ENCODE measurements around the gene MAML2.
A peak's percentile ranks its signal among the peaks of the same experiment; 100 is the strongest.

MAML2 gene

DNA sequence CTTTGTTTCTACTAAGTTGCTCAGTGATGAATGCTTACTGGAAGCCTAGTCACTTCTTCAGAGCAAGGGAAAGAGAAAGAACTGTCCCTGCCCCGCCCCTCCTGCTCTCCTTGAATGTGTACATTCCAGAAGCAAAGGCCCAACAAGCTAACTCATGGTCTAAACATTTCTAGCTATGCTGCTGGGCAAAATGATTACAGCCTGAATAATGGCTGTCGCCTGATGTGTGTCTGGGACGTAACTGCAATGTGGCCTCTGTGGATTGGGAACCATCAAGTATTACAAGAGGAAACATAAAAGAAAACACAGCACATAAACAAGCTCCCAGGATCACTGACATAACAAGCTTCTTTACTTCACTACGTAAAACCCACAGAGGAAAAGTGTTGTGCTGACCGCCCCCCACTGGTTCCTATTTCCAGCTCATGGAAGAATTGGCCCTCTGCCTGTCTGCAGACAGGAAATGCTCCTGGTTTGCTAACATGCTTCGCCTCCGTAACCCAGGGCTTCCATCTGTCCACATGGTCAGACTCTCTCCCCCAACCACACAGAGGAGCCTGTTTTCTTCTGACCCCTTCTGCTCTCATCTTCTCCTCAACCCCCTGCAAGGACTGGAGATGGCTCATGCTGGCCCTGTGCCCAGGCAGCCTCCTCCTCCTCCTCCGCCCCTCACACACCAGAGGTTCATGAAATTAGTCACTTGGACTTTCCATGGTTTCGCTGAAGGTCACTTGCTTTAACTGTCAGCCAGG is 187.2 kb downstream of the MAML2 start:
- DNase-seq (ENCODE audit: low read depth in 2 of 2): peak; percentile 17 to 44

DNA sequence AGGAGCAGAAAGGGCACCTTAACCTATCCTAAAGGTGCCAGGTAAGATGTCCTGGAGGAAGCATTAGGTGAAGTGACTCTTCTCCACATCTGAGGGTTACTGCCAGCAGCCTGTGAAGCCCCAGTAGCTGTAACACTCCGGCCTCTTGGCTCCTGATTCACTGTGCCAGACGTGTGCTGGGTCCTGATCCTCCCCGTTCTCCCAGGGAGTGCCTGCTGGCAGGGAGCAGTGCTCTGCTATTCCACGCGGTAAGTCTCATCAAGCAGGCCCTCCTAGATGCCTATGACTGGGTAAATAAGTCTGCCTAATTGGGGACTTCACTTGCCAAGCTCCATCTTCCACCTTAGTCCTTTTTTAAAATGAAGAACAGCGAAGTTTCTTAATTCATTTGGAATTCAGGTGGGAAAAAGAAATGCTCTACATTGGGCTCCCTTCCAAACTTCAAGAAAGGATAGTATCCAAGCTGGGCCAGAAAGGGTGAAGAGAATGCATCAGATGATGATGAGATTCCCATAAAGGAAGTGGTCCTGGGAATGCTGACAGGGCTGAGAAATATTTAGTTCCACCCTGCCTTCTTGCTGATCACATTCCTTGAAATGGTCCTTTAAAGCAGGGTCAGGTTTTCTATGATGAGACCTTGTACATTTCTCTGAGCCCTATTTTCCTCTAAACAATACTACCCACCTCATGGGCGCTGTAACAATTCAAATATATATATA is 188.0 kb downstream of the MAML2 start:
- no peak for DNase-seq (ENCODE audit: low read depth in 2 of 2)

DNA sequence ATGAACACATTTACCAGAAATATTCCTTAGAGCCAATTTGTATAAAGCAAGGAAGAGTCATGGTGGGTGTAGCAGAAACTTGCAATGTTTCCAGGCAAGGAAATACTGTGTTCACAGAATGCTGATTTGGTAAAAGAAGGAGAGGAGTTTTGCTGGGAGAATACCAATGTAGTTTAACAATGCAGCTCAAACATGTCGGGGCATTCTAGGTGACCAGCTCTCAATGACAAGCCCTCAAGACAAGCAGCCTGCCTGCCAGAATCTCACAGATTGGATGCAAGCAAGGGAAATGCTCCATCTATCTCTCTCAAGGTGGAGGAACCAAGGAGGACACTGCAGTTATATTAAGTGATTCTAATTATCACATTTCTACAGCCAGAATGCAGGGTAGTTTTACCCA is 190.4 kb downstream of the MAML2 start:
- no peak for DNase-seq (ENCODE audit: low read depth in 2 of 2)

DNA sequence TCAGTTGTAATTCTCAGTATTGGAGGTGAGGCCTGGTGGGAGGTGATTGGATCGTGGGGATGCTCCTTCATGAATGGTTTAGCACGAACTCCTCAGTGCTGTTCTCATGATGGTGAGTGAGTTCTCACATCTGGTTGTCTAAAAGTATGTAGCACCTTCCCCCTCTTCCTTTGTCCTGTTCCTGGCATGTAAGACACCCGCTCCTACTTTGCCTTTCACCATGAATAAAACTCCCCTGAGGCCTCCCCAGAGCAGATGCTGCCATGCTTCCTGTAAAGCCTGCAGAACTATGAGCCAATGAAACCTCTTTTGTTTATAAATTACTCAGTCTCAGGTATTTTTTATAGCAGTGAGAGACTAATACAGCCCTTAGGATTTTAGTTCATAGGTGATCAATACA is 191.5 kb downstream of the MAML2 start:
- no peak for DNase-seq (ENCODE audit: low read depth in 2 of 2)

DNA sequence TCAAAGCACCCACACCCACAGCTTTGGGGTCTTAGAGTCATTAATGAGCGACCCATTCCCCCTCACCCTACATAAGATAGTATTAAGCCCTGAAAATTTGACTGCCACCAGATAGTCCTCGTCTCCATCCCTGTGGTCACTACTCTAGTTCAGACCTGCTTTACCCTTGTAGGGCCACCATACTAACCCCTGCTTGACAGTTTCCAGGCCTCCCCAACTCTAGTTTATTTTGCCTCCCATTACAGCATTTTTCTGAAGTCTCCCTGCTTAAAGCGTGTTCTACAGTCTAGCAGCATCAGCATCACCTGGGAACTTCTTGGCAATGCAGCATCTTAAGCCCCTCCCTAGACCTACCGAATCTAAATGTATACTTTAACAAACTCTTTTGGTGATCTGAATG is 192.4 kb downstream of the MAML2 start:
- no peak for DNase-seq (ENCODE audit: low read depth in 2 of 2)

DNA sequence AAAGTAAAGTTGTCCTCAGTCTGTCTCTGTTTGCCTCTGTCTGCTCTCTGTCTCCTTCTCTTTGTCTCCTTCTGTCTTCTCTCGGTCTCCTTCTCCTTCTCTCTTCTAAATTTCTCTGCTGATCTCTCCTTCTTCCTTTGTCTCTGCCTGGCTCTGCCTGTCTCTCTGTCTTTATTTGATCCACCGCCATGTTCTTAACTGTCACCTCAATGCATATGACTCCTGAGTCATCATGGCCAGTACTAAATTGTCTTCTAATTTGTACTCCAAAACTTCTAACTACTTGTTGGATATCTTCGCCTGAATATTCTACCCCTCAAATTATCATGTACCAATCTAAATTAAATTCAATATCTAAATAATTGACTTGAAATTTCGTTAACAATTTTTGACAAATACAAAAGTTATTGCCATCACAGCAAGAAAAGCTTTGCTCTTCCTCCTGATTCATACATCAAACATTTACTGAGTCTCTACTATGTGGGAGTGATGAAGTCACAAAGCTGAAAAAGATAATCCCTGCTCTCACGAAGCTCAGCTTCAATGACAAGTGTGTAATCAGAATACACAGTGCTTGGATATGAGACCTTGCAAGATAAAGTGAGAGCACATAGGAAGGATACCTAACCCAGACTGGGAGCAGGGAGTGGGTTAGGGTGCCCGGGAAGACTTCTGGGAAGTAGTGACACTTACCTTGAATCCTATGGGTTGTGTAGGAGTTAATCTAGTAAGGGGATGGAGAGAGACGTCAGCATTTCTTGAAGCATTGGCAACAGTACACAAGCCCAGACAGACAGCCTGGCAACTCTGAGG is 193.0 kb downstream of the MAML2 start:
- no peak for DNase-seq (ENCODE audit: low read depth in 2 of 2)

DNA sequence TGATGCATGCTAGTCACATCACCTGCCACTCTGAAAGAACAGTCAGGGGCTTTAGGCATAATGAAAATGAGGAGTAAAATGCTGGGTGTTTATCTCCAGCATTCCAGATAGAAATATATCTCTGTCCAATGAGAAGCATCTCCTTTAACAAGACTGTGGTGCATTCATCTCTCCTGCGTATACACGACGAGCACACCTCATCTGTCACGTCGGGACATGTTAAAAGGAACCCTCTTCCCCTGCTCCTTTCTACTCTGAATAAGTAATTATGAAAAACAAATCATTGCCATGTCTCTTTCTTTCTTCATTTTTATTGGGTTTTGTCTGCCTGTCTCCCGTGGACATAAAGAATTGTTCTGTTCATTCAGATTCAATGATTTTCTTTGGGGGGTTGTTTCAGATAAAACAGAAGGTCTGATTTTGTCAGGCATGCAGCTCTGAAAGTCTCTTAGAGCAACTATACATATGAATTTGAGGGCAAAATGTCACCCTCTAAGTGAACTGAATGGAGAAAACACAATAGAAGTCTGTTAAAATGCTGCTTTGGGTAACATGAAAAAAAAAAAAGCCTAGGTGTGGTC is 195.0 kb downstream of the MAML2 start:
- no peak for DNase-seq (ENCODE audit: low read depth in 2 of 2)

DNA sequence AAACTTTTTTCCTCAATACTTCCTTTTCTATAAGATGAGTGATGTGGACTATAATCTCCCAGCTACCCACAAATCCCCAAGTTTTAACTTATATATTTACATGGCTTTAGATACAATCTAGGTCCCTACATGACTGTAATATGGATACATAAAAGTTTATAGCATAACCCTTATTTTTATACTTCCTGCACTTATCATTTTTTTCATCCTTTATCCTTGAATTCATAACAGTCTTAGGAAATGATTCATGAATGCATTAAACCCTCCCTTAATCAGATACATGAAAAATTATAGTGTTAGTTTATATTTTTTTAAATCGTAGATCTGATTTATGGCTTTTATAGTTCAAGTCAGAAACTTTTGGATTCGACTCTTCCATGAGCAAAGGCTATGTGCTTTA is 195.8 kb downstream of the MAML2 start:
- no peak for DNase-seq (ENCODE audit: low read depth in 2 of 2)

DNA sequence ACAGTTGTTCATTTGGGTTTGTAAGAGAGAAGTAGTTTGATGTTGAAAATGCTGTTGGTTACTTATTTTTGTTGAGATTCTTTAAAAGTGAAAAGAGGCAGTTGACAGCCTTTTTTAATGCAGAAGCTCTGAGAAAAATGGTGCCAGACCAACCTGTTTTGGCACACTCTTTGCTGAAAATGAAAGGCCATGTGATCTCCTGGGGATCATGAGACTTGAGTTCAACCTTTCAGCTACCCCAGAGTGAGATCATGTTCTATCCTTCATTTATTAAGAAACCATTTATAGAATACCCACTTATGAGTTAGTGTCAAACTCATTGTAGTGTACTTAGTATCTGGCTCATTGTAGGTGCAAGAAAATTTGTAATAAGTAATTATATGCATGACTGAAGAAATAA is 196.2 kb downstream of the MAML2 start:
- DNase-seq (ENCODE audit: low read depth in 2 of 2): no peak

DNA sequence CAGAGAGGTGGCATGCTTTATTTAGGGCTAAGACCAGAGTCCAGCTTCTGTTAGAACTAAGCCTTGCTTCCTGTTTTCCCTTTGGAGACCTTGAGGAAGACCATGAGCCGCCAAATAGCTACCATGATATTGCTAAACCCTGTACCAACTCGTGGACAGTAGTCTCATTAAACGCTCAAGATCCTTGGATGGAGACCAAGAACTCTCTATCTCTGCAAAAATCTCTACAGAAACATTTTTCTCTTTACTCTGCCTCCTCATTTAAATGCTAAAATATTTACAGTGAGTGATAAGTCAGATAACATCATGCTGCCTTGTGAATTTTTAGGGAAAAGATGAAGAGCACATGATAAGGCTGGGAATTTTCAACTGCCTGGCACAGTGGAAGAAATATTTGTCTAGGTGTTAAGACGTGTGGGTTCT is 197.8 kb downstream of the MAML2 start:
- no peak for DNase-seq (ENCODE audit: low read depth in 2 of 2)

DNA sequence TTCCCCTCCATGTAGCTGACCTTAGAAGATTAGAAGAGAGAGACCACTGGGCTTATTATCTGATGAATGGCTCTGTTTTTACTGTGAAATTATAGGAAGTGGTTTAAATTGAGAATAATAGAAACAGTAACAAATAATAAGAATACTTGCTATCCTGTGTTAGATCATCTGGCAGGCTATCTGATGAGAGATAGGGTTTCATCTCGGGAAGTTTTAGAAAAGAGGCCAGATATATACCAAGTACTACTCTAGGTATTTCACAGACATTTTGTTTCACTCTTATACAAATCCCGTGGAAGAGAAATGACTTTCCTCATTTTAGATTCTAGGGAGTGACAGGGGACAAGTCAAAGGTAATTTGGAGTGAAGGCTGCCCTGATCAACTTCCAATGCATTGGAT is 198.4 kb downstream of the MAML2 start:
- DNase-seq (ENCODE audit: low read depth in 2 of 2): no peak

DNA sequence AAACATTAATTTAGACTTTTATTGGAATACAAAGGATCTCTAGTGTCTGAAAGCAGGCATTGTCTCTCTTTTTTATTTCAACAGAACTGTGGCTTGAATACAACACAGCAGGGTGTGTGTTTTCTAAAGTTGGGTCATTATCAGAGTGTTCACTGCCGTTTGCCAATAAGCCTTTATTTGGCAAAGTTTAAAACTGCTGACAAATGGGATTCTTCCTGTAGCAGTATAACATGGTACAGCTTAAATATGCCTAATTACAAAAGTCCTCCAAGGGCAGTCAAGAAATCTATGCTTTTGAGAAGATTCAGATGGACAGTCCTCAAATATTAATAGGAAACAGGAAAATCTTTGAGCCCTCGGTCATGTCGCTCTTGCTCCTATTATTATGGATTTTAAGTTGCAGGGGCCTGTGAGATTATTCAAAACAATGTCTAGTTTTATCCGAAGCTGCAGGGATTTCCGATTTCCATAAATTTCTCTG is 199.9 kb downstream of the MAML2 start:
- DNase-seq (ENCODE audit: low read depth in 2 of 2): no peak

DNA sequence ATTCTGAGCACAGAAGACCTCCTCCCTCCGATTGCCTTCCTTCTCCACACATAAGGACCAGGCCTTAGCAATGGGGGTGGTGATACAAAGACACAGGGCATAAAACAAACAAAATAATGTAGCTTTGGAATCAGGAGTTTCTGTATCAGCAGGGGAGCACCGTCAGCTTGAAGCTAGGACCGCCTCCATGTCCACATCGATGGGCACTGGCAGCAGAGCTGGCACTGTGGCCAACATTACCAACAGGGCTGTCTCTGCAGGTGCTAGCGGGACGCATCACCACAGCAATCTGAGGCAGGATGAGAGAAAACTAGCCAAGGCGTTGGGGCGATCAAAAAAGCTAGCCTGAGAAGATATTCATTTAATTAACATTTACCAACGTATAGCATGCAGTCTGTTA is 201.4 kb downstream of the MAML2 start:
- DNase-seq (ENCODE audit: low read depth in 2 of 2): no peak

DNA sequence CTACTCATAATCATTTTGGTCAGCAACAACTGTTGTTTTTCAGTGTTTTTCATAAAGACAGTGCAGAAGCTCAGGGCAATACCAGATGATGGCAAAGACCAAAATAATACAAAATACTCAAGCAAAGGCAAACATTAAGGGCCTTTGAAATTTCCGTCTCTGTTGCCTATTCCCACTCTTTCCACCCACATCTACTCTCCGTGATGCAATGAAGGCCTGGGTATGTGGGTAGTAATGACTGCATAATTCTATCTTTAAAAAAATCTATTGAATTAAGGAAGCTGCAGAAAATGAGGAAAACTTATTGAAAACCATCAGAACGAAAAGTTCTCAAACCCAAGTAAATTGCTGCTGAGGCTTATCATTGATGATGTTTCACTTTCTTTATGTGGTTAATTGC is 203.3 kb downstream of the MAML2 start:
- DNase-seq (ENCODE audit: low read depth in 2 of 2): no peak

DNA sequence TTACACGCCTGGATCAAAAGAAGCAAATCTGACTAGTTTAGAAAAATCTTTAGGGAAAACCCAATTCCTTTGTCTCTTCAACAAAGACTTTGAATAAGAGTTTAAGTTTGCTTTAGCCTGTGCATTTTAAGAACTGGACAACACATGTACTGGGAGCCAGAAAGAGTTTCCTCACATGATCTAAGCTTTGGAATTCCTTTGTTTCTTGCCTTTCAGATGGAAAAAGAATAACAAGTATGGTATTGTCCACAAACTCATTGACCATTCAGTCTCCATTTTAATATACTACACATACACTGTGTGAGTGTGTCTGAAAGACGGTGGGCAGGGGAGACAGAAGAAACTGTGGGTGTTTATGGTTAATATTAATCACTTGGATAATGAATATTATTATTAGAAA is 205.6 kb downstream of the MAML2 start:
- DNase-seq (ENCODE audit: low read depth in 2 of 2): no peak

DNA sequence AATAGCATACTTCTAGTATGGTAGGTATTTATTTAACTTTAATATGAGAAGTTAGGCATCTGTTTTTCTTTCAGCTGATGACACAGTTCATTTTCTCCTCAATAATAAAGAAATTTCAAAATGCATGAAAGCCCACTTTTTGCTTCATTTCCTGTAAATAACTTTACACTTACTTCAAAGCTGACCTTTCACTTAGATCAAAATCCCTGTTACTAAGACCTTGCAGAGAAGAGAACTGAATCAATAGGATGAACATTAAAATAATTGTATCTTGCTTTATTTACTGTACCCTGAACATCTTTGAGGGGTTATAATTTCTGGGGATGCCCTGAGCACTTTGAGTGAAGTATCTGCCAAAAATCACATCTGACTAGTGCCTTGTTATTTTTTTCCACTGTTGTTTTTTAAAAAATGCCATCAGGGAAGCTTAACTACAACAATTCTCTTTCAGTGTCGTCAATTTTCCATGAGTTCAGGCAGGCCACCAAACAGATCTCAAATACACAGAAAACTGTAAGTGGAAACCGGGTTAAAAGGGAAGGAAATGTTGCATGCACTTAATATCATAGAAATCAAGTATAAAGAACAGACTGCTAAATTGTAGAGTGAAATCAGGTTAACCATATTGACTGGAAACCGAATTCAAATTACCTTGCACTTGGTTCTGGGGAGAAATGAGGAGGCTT is 206.2 kb downstream of the MAML2 start:
- DNase-seq (ENCODE audit: low read depth in 2 of 2): no peak

DNA sequence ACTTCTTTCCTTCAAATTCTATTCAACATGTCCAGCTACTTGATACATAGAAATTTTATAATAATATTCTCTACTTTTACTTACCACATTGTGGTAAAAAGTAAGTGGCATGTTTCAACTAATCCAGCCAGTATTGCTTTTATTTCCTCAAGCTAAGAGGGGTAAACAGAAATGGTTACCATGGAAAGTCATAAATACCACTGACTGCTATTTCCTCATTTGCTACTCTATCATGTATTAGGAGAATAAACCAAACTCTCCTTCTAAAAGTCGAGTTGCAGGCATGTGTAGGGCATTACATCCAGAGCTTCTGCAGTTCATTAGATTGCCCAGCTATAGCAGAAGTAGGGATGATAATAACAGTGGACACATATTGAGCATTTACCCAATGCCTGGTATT is 208.4 kb downstream of the MAML2 start:
- DNase-seq (ENCODE audit: low read depth in 2 of 2): no peak

DNA sequence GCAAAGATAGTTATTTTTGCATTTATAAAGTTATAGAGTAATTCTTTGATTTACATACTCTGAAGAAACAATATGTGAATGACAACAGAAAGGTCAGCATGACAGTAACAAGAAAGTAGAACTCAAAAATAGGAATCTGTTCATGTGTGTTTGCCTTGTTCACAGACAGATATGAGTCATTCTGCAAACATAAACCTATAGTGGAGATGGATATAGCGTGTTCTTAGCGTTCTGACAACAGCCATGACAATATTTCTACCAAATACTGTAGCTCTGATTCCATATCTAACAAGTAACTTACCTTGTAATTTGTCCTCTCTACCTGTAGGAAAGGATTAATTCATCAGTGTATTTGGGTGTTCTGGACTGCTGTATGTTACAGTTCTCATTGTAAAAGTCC is 210.6 kb downstream of the MAML2 start:
- DNase-seq (ENCODE audit: low read depth in 2 of 2): no peak

DNA sequence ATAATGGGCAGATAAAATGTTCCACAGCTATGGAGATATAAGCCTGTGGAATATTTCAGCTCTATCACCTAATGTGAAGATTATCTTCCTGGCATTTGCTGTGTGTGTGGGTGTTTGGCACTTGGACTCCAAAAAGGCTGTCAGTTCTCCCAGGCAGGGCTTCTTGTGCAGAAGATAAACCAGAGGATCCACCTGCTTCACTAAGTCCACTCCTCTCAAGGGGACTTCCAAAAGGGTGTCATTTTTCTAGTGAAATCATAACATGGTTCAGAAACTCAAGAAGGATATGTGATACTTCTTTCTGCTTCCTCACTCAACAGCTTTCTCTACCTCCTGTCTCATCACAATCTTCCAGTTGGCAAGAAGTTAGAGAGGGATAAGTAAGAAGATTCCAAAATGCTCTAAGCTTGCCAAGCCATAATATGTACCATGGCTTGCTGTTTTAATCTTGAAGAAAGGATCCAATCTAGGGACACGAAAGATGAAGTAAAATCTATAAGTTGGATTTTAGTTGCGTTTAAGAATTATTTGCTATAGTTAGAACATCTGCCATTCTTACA is 212.9 kb downstream of the MAML2 start:
- no peak for DNase-seq (ENCODE audit: low read depth in 2 of 2)

DNA sequence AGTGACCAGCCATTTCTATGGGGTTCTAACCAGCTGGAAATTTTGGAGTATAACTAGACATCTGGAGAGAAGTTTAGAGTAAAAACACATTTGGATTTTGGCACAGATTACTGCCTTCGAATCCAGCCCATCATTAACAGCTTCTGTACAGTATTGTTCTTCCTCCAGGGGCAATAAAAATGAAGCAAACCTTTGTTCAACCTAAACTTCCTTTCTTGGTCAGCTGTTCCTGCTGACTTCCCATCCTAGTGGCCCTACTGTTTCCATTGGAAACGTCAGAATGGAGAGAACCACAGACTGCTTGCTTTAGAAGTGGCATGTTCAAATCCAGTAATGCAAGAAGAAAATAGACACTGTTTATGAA is 215.4 kb downstream of the MAML2 start:
- DNase-seq (ENCODE audit: low read depth in 2 of 2): no peak

DNA sequence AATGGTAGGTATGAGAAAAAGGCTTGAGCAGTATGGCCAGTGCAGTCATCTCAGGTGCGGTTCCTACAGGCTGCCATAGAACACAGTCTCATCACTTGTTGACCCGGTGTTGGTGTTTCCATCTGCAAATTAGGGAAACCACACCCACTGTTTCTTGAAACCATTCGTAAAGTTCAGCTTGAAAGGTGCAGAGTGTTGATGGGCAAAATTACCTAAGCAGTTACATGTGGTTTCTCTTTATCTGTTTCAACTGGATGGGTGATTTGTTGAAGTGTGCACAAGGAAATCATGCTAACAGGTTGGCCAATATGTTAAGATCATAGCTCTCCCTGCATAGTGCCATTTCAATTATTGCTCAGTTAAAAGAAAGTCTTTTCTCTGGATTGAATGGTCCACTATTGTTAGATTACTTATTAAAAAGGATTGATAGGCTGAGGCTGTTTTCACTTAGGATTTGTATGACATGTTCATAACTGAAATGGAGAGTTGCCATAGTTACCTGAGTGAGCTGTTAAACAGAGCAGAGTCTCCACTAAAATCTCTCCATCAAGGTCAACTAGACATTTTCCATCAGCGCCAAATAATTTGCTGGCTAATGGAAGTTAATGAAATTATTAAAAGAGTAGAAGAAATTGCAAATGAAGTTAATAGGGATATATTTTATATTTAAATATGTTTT is 215.9 kb downstream of the MAML2 start:
- no peak for DNase-seq (ENCODE audit: low read depth in 2 of 2)
